ENCODE measurements around the gene MYL11.

Gene MYL11

DNA sequence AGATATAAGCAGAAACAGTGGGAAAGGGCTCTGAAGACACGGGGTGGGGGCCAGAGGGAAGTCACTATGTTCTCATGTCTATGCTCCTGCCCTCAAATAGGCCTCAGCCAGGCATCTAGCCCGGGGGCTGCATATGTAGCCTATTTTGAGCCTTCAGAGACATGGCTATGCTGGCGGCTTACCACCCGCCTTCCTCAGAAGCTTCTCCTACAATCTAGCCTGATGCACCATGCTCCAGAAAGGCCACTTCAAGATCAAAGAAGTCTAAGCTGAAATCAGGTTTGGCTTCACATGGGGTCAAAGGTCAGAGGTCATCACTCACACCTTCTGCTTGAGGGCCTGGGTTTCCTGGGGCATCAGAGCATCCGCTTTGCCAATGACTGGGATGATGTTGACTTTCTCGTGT is 6.2 kb downstream of the MYL11 start:
- TF ChIP-seq ISL1 (CRISPR knock-in tag; IDR thresholded peaks at IDR 0.05), result no peak
- no peak for TF ChIP-seq ZNF8 (CRISPR knock-in tag; IDR thresholded peaks at IDR 0.05)
- no peak for TF ChIP-seq ZNF565 (CRISPR knock-in tag; conservative IDR thresholded peaks at IDR 0.05; ENCODE audit: low read depth)
- TF ChIP-seq ARNTL (CRISPR knock-in tag; IDR thresholded peaks at IDR 0.05; ENCODE audit: borderline replicate concordance, low read depth), result no peak
- TF ChIP-seq, protein P1, sequence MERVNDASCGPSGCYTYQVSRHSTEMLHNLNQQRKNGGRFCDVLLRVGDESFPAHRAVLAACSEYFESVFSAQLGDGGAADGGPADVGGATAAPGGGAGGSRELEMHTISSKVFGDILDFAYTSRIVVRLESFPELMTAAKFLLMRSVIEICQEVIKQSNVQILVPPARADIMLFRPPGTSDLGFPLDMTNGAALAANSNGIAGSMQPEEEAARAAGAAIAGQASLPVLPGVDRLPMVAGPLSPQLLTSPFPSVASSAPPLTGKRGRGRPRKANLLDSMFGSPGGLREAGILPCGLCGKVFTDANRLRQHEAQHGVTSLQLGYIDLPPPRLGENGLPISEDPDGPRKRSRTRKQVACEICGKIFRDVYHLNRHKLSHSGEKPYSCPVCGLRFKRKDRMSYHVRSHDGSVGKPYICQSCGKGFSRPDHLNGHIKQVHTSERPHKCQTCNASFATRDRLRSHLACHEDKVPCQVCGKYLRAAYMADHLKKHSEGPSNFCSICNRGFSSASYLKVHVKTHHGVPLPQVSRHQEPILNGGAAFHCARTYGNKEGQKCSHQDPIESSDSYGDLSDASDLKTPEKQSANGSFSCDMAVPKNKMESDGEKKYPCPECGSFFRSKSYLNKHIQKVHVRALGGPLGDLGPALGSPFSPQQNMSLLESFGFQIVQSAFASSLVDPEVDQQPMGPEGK (CRISPR knock-in tag; IDR thresholded peaks at IDR 0.05; ENCODE audit: borderline replicate concordance), result no peak
- TF ChIP-seq, protein P2, sequence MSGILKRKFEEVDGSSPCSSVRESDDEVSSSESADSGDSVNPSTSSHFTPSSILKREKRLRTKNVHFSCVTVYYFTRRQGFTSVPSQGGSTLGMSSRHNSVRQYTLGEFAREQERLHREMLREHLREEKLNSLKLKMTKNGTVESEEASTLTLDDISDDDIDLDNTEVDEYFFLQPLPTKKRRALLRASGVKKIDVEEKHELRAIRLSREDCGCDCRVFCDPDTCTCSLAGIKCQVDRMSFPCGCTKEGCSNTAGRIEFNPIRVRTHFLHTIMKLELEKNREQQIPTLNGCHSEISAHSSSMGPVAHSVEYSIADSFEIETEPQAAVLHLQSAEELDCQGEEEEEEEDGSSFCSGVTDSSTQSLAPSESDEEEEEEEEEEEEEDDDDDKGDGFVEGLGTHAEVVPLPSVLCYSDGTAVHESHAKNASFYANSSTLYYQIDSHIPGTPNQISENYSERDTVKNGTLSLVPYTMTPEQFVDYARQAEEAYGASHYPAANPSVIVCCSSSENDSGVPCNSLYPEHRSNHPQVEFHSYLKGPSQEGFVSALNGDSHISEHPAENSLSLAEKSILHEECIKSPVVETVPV (CRISPR knock-in tag; IDR thresholded peaks at IDR 0.05), result no peak
- TF ChIP-seq, protein P3, sequence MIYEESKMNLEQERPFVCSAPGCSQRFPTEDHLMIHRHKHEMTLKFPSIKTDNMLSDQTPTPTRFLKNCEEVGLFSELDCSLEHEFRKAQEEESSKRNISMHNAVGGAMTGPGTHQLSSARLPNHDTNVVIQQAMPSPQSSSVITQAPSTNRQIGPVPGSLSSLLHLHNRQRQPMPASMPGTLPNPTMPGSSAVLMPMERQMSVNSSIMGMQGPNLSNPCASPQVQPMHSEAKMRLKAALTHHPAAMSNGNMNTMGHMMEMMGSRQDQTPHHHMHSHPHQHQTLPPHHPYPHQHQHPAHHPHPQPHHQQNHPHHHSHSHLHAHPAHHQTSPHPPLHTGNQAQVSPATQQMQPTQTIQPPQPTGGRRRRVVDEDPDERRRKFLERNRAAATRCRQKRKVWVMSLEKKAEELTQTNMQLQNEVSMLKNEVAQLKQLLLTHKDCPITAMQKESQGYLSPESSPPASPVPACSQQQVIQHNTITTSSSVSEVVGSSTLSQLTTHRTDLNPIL (CRISPR knock-in tag; IDR thresholded peaks at IDR 0.05; ENCODE audit: low read depth), result no peak
- TF ChIP-seq PPARA (CRISPR knock-in tag; IDR thresholded peaks at IDR 0.05; ENCODE audit: borderline replicate concordance), result no peak
- TF ChIP-seq, protein P4, sequence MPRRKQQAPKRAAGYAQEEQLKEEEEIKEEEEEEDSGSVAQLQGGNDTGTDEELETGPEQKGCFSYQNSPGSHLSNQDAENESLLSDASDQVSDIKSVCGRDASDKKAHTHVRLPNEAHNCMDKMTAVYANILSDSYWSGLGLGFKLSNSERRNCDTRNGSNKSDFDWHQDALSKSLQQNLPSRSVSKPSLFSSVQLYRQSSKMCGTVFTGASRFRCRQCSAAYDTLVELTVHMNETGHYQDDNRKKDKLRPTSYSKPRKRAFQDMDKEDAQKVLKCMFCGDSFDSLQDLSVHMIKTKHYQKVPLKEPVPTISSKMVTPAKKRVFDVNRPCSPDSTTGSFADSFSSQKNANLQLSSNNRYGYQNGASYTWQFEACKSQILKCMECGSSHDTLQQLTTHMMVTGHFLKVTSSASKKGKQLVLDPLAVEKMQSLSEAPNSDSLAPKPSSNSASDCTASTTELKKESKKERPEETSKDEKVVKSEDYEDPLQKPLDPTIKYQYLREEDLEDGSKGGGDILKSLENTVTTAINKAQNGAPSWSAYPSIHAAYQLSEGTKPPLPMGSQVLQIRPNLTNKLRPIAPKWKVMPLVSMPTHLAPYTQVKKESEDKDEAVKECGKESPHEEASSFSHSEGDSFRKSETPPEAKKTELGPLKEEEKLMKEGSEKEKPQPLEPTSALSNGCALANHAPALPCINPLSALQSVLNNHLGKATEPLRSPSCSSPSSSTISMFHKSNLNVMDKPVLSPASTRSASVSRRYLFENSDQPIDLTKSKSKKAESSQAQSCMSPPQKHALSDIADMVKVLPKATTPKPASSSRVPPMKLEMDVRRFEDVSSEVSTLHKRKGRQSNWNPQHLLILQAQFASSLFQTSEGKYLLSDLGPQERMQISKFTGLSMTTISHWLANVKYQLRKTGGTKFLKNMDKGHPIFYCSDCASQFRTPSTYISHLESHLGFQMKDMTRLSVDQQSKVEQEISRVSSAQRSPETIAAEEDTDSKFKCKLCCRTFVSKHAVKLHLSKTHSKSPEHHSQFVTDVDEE (CRISPR knock-in tag; IDR thresholded peaks at IDR 0.05), result no peak
- no peak for TF ChIP-seq ZFP3 (CRISPR knock-in tag; IDR thresholded peaks at IDR 0.05)
- TF ChIP-seq, protein P5, sequence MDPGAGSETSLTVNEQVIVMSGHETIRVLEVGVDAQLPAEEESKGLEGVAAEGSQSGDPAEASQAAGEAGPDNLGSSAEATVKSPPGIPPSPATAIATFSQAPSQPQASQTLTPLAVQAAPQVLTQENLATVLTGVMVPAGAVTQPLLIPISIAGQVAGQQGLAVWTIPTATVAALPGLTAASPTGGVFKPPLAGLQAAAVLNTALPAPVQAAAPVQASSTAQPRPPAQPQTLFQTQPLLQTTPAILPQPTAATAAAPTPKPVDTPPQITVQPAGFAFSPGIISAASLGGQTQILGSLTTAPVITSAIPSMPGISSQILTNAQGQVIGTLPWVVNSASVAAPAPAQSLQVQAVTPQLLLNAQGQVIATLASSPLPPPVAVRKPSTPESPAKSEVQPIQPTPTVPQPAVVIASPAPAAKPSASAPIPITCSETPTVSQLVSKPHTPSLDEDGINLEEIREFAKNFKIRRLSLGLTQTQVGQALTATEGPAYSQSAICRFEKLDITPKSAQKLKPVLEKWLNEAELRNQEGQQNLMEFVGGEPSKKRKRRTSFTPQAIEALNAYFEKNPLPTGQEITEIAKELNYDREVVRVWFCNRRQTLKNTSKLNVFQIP (CRISPR knock-in tag; IDR thresholded peaks at IDR 0.05; ENCODE audit: borderline replicate concordance, low read depth), result no peak
- no peak for TF ChIP-seq ZNF70 (CRISPR knock-in tag; IDR thresholded peaks at IDR 0.05)
- TF ChIP-seq GLIS3 (CRISPR knock-in tag; IDR thresholded peaks at IDR 0.05), result no peak
- TF ChIP-seq SNAI2 (CRISPR knock-in tag; IDR thresholded peaks at IDR 0.05), result no peak
- TF ChIP-seq ZC3H10 (CRISPR knock-in tag; IDR thresholded peaks at IDR 0.05), result no peak
- ATAC-seq, result no peak

DNA sequence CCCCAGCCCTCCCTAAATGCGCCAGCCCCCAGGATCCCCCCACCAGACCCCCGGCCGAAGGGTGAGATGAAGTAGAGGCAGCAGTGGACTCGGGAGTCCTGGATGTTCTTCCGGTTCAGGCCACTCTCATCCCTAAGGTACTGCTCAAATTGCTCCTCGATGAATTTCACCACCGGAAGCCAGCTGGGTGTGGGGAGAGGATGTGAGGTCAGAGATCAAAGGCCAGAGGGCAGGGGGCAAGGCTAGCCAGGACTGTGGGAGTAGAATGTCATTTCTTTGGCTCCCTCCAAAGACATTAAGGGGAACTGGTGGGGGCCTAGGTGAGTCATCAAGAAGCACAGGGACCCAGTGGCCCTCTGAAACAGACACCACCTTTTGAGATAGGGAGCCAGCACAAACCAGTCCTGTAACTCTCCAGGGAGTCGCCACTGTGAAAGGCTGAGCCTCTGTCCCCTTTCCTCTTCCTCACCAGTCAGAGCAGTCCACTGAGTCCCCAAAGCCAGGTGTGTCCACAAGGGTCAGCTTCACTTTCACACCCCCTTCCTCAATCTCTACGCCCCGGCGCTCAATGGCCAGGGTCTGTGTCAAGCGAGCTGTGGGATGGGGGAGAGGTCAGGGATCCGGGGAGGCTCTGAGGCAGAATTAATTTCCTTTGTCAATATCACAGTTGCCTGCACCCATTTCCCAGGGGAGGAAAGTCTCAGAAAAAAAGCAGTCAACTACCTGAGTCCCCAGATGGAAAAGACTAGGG is 6.9 kb downstream of the MYL11 start:
- TF ChIP-seq CSDC2 (CRISPR knock-in tag; IDR thresholded peaks at IDR 0.05), result no peak
- no peak for TF ChIP-seq OSR1 (CRISPR knock-in tag; IDR thresholded peaks at IDR 0.05)
- TF ChIP-seq ZFP3 (CRISPR knock-in tag; IDR thresholded peaks at IDR 0.05), result no peak
- TF ChIP-seq, protein P1 (CRISPR knock-in tag; IDR thresholded peaks at IDR 0.05; ENCODE audit: borderline replicate concordance), result no peak
- TF ChIP-seq ARNTL (CRISPR knock-in tag; IDR thresholded peaks at IDR 0.05; ENCODE audit: borderline replicate concordance, low read depth), result no peak
- TF ChIP-seq TCF4 (CRISPR knock-in tag; IDR thresholded peaks at IDR 0.05; ENCODE audit: borderline replicate concordance), result no peak
- no peak for TF ChIP-seq TOX (CRISPR knock-in tag; IDR thresholded peaks at IDR 0.05; ENCODE audit: borderline replicate concordance)
- TF ChIP-seq SNAI2 (CRISPR knock-in tag; IDR thresholded peaks at IDR 0.05), result no peak
- TF ChIP-seq, protein P4 (CRISPR knock-in tag; IDR thresholded peaks at IDR 0.05), result no peak
- TF ChIP-seq RARB (CRISPR knock-in tag; IDR thresholded peaks at IDR 0.05), result no peak
- TF ChIP-seq ZFP30 (CRISPR knock-in tag; IDR thresholded peaks at IDR 0.05), result no peak
- TF ChIP-seq PPARA (CRISPR knock-in tag; IDR thresholded peaks at IDR 0.05; ENCODE audit: borderline replicate concordance), result no peak
- no peak for TF ChIP-seq ZNF565 (CRISPR knock-in tag; conservative IDR thresholded peaks at IDR 0.05; ENCODE audit: low read depth)

More for the DNA sequence above, 6.9 kb downstream of the MYL11 start:
- no peak for ATAC-seq
